CD4-positive, alpha-beta T cell treated with Interleukin-10 for 1 hour (primary cell): ENCODE measurements around the gene XXYLT1.

Experiments
- DNase-seq: peaks from one replicate; pipeline ENCODE4 v3.0.0-alpha.2; 2020

XXYLT1 gene

DNA sequence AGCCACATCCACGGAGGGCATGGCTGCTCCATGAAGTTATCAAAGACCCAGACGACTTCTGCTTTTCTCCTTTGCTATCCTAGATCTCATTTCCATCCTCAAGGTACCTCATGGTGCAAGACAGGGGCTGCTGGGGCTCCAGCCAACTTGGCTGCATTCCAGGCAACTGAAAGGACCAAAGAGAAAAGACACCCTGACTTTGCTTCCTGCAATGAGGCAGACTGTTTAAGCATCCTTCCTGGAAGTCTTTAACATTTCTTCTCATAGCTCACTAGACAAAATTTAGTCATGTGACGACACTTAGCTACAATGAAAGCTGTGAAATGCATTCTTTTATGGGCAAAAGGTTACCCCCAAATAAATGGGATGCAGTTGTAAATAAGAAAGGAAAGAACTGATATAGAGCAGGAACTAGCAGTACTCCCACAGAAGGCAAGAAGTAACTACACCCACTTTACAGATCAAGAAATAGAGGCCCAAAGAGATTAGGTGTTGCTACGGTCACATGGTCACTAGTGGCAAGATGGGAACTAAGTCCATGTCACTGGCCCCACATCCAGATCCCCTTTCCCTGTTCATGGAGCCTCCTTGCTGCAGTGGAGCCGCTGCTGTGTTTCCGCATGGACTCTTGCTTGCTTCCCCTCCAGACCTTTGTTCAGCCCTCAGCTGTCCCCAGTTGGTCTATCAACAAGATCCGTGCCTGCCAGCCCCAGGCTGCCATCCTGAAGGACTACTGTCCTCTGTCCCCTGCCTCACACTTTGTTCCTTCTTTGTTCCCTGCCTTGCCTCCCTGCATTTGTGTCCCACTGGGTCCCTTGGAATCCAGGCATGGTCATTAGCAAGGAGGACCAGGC is 107.0 kb downstream of the XXYLT1 start:
- DNase-seq, result no peak

DNA sequence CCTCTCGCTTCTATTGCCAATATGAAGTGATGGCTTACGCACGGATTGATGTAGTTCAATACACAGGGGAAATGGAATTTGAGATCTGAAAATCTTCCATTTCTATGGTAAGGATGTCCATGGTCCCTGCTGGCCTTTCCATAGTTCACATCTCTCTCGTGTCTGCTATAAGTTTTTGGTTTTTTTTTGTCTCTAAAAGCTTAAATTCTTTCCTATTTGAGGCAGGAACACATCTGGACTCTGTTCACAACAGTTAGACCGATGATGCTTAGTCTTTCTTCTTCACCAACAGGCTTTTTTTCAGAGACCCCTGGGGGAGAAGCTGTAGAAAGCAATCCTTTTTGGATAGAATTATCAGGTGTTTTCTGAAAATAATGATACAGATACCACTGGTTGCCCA is 108.1 kb downstream of the XXYLT1 start:
- DNase-seq, result no peak

DNA sequence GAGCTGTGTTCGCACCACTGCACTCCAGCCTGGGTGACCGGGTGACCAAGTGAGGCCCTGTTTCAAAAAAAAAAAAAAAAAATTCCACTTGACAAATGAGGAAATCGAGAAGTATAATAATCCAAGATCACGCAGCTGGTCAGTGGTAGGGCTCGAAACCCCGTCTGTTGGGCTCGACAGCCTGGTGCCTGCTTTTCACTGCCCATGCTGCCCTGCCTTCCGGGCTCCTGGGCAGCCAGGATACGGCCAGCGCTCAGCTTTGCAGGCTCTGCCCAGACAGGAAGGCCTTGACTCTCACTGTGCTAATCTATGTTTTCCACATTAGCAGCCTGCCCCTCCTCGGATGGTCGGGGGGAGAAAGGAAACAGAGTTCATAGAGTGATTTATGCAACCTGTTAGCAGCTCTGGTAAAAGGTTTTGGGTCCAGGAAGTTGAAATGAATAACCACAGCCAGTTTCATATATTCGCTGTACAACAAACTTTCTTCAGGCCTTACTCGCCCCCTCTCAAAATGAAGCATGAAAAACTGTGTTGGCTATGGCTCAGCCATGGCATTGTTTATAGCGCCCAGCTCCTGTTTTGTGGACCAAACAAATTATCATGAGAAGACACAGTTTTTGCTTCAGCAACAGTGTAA is 108.8 kb downstream of the XXYLT1 start:
- DNase-seq, result no peak

DNA sequence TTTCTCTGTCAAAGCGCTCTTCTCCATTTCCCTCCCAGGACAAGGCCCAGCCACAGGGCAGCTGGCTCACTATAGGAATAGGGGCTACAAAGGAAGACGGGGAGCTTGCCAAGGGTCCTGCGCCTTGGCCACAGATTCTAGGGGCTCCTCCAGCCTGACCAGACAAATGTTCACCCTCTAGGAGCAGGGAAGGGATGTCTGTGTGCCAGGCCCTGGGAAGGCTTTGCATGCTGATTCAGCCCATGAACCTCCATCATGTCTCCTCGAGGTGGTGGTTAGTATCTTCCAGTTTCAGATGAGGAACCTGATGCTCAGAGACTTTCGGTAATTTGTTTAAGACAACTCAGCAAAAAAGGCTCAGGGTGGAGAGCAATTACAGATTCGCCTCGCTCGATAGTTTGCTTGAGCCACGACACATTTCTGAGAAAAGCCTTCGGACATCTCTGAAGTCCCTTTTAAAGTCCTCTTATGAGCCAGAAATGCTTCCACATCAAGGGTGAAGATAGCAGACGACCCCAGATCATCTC is 110.0 kb downstream of the XXYLT1 start:
- no peak for DNase-seq

DNA sequence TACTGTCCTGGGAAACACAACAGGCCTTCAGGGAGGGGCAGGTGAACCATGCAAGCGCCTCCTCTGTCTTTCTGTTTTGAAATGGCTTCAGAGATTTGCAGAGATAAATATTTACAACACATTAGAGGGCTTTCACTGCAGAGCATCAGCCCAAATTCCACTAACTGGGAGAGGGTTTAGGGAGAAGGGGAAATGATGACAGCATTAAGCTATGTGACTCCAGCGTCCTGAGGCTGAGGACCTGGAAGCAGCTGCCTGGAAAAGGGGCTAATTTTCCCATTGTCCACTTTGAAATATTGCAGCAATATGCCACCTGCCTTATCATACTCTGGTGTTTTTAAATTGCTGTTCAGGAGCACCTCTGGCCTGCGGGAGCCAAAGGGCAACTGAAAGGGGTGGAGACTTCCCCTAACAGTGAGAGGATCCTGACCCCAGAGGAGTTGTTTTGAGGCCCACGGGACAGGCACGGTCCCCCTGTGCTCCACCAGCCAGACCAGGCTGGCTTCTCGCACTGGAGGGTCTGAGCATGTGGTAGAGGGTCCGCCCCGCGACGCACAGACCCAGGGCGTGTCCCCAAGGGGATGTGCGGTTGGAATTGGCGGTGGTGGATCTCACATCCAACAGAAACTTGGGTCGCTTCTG is 110.6 kb downstream of the XXYLT1 start:
- DNase-seq, result no peak

DNA sequence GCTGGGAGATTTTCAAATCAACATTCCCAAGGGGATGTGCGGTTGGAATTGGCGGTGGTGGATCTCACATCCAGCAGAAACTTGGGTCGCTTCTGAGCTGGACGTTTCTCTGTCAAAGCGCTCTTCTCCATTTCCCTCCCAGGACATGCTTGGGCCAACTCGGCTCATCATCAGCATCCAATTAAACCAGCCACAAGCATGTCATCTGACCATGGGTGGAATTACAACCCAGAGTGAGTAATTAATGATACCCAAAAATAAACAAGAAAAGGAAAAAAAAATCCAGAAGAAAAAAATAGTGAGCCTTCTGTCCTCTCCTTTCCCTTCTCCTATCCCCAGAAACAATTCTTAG is 111.2 kb downstream of the XXYLT1 start:
- no peak for DNase-seq

DNA sequence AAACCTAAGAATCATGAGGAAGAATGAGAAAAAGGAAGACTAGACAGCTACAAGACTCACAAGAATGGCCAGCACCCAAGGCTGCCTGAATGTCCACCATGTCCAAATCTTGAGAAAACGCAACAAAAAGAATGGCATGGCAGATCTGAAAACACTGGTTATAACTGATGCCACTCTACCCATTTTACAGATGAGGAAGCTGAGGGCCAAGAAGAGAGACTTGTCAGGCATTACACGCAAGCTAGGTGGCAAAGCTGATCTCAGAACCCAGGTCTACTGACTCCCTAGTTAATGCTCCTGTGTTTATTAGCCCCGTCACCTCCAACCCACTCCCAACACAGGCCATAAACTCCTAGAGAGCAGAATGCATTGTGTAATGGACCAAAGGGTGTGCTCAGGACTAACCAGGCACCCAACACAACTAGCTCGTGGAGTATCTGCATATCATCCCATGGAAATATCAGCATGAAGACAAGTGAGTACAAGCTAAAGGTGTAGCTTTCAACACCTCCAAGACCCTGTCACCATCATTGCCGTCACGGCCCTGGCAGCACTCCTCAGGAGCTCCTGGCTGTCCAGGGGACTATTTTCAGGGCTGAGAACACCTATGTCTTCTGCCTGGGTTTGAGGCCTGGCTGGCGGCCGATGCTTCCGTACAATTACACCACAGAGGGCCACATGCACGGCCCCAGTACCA is 111.7 kb downstream of the XXYLT1 start:
- DNase-seq, result no peak

DNA sequence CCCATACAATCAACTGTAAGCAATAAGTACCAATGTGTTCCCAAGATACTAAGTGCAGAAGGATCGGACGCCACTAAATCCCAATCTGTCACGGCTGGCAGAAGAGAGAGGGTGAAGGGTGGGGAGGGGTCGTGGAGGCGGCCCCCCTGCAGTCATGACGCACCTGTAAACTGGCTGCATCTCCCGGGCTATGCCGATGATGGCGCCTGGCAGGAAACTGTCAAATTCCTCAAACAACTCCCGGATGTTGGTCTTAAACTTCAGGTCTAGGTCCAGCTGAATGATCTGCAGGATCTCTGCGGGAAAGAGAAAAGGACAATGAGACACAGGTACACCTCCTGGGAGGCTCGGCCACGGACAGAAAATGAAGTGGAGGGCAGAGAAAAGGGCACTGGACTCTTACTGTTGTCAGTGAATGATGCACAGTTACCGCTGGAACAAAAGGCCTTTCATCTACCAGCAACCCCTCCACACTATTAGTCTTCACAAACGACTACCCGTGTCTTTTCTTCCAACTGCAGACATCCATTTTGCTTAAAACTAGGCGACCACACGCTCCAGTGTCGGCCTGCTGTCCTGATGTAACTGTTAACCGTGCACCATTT is 114.6 kb downstream of the XXYLT1 start:
- DNase-seq, result no peak

DNA sequence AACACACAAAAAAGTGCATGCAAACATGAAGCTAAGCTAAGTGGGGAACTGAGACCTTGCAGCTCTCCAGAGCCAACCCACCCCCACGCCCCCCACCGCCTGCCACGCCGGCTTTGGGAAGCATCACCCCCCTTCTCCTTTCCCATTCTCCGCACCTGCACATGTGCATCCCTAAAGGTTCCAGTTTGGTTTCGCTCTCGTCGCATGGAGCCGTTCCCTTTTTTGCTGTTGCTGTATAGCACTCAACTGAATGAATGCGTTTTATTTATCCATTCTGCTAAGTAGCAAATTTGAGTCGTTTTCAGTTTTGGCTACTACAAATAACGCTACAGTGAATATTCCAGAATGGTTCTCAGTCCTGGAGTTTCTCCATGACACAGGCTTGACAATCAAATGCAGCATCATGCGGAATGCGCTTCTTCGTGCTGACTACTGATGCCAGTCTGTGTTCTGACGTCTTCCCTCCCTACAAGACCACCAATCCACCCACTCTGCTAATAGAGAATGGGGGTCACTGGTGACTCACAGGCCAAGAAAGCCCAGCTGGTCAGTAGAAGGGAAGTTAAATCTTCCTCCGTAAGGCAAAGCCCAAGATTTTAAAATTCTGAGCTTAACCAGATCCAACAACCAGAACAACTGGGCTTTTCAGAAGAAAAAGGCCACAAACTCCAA is 115.3 kb downstream of the XXYLT1 start:
- DNase-seq, result no peak

DNA sequence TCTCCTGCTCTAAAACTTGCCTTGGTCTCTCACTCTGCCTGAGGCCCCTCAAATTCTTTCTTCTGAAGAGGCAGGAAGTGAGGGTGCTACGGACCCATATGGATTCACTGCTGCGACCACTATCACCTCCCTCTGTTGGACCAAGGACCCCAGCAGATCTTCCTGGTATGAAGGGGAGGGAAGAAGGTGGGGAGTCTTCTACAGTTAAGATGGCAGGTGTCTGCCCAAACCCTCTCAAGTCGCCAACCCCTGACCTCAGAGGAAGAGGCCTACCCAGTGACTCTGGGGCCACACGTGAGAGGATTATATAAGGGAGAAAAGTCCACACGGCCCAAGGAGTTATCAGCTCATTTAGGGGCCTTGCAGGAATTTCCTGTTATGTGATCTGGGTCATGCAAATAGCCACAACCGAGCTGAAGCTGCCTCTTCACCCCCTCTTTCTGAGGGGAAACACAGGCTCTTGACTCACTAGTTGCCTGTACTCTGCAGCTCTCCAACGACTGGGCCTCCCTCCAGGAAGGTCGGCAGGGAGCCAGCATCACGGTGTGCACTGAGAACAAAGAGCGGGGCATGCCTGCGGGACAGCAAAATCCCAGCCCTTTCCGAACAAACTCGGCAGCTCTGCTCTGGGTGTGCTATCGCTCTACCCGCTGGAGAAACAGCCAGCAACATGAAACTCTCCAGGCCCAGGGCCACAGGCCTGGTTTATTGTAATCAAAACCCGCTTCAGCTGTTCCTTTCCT is 116.0 kb downstream of the XXYLT1 start:
- DNase-seq, result no peak

DNA sequence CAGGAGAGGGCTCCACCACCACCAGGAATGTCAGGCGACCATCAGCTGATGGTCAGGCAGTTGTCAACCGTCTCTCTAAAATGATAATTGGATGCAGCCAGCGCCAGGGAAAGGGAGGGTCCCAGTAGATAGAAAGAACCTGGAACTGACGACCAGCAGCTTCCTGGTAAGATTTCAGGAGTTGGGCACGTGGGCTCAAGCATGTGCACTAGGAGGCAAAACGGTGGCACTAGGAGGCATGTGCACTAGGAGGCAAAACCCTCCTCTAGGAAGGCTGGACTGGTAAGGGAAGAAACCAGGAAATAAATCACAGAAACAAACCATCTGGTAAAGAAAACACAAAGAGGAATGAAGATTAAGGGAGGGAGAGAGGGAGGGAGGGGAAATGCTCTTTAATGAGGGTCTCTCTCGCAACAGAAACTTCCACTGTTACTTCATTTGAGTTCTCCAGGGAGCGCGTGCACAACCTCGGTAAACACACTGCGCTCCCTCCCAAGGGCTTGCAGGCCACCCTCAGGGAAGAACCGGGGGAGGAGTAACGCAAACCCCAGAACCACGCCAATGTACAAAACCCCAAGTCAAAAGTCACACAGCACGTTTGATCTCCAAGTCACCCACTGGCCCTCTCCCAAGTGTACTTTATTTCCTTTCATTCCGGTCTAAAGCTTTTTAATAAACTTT is 116.7 kb downstream of the XXYLT1 start:
- DNase-seq, result no peak

DNA sequence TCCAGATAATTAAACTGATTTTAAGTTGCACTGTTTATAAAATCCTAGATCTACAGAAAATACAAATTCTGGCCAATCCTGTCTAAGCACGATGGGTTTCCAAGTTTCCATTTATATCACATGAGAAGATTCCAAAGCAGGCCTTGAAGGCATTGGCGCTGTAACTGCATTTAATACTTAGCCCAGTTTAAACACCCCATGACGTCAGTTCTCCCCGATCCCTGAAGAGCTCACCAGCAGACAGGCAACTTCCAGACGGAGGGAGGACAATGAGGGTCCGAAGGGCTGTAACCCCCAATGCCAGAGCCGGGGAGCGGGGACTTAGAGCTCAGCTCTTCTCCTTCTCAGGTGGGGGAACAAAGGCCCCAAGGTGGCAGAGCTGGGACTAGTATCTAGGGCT is 117.3 kb downstream of the XXYLT1 start:
- DNase-seq, result no peak

DNA sequence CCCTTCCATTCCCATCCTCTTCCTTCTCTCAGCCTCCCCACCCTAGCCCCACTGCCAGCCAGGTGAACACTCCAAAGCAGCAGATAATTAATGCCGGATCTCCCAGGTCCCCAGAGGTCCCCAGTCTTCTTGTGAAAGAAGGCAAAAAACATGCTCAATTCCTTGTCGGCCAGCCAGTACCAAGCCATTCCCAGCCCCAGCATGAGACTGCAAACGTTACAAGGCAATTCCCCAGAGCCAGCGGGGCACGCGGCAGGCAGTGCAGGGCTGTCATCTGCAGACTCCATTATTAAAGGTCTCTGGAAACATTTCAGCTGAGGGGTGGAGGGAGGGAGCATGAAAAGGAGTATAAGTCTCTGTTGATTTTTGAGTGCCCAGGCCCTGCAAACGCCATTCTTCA is 117.8 kb downstream of the XXYLT1 start:
- DNase-seq, result no peak

DNA sequence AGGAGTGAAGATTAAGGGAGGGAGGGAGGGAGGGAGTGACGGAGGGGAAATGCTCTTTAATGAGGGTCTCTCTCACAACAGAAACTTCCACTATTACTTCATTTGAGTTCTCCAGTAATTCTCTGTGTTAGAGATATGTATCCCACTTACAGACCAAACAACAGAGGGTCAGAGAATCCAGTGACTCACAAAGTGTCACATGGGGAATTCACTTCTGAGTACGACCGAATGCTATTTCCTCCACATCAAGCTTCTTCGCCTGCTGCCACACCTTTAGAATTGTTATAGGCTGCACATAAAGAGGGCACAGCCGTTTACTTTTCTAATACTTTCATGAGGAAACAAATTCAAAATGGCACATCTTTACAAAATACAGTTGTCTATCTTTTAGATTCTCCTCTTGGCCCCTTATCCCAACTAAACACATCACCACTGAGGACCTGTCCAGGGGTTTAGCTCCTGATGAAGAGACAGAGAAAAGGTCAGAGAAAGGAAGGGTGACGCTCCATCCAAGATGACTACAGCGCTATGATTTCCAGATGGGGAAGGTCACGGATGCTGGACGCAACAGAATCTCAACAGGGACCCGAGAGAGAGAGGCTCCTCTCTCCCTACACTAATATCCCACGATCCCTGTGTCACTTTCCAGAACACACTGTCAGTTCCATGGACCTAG is 119.0 kb downstream of the XXYLT1 start:
- DNase-seq, result no peak

DNA sequence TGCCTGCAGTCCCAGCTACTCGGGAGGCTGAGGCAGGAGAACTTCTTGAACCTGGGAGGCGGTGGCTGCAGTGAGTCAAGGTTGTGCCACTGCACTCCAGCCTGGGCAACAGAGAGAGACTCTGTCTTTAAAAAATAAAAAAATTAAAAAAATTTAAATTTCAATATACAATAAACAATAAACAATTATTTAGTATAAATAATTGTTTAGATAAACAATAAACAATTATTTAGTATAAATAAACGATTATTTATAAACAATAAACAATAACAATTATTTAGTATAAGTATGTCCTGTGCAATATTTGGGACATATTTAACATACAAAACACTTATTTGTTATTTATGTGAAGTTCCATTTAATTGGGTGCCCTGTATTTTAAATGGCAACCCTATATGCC is 119.6 kb downstream of the XXYLT1 start:
- no peak for DNase-seq

DNA sequence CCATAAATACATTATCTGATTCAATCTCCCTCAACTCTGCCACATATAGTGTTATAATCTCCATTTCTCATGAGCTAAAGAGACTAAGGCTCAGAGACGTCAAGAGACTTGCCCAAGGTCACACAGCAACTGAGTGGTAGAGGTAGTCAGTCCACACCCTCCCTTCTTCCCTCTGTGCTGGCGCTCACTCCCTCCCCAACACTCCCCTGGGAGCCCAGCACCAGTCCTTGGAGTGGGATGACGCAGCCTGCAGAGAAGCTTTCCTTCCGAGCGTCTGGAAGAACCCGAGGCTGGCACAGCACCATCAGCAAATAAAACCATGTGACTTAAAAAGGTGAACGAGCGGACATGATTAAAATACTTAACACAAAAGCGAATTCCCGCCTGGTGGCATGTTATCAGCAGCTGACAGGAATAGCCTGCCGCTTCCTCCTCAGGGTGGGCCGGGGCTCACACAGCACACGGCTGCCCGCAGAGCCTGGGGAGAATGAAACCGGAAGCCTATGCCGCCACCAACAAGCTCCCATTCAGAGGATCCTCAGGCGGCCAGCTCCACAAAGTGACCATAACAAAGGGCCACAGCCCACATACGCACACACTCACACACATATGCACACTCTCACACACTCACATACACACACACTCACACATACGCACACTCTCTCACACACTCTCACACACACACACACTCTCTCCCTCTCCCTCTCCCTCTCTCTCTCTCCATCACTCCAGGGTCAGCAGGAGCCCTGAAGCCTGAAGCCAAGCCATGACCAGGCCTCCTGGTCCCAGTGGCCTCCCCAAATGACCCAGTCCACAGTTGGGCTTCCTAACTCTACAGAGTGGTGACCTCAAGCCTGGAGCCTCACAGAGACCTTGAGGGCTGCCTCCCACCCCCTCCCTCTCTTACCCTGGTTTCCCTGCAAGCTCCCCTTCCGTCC is 120.5 kb downstream of the XXYLT1 start:
- peak; percentile 30 for DNase-seq

DNA sequence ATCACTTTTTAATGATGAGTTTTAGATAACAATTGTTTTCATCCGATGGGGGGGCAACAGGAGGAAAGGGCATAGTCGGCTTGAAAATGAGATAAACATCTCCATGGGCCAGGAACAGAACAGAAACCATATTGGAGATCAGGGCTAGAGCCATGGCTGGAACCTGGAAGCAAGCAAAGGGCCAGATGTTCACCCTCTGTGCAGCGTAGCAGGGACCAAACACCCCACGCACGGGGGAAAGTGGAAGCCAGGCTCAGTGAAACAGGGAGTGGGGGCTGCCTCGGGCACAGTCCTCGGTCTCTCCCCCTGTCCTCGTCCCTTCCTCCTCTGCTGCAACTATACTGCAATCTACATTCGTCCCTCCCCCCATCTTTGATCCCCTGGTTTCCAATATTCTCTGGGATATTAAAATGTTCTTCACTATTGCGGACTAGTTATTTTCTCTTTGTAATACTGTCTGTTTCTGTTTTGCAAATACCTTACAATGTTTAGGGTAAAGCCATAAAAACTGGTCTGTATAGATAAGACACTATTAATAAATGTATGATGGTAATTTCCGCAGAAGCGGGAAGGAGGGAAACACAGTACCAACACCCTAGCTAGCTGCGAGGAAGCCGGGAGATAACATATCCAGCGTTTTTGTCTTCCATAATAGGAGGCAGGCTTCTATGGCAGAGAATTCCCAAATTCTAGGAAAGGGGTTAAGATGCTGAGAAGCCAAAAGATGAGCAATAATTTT is 121.5 kb downstream of the XXYLT1 start:
- DNase-seq, result no peak

DNA sequence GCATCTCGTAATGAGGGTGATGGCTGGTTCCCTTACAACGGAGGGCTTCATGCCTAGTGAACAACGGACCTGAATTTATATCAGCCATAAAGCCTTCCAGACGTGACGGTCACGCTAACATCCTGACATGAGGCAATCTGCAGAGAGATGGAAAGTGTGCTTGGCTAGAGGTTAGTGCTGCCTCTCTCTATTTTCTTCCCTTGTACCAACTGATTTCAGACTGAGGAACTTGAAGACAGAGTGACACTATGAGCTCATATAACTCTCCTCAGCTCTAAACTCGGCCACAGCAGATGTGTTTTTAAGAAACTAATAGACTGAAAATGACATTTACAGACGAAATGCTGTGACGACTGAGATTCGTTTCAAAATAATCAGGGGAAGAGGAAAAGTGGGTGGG is 122.4 kb downstream of the XXYLT1 start:
- no peak for DNase-seq
